Activated B cell treated with CpG ODN at 0.5 μM for 24 hours (primary cell): ENCODE results near the gene GSTP1. TPM values are rescaled to one million over a fixed set of nuclear protein-coding genes. Genes with fewer than 3 reads are reported as not detected.

Experiments used
- ATAC-seq: fragments of 200-7000 bp; cut with Tn5 transposase; one replicate; pipeline ENCODE4 v1.10.0; 2021; ENCODE audit warnings: low read depth, mild to moderate bottlenecking, moderate library complexity
- CTCF ChIA-PET: fragments of 350-600 bp; sonication (Branson Sonifier 250); formaldehyde crosslinking; loops from one replicate; lab custom pipeline; 2021; ENCODE audit warnings: antibody characterized with exemption; lab: Charles Lee
- POLR2A ChIA-PET: fragments of 350-600 bp; sonication (Branson Sonifier 250); formaldehyde crosslinking; loops from one replicate; lab custom pipeline; 2021; ENCODE audit warnings: antibody characterized with exemption; lab: Charles Lee
- DNase-seq: peaks from one replicate; pipeline ENCODE4 v3.0.0; 2022
- H3K27ac Mint-ChIP-seq: one replicate; pipeline ENCODE4 v1.8.0; 2020; ENCODE audit warnings: mixed read lengths
- H3K27me3 Mint-ChIP-seq: one replicate; pipeline ENCODE4 v1.8.0; 2021; ENCODE audit warnings: mixed read lengths
- H3K36me3 Mint-ChIP-seq: one replicate; pipeline ENCODE4 v1.8.0; 2021; ENCODE audit warnings: low read depth, mixed read lengths
- H3K4me1 Mint-ChIP-seq: one replicate; pipeline ENCODE4 v1.8.0; 2021; ENCODE audit warnings: mixed read lengths
- H3K4me3 Mint-ChIP-seq: one replicate; pipeline ENCODE4 v1.8.0; 2020; ENCODE audit warnings: mild to moderate bottlenecking, mixed read lengths
- H3K9me3 Mint-ChIP-seq: one replicate; pipeline ENCODE4 v1.8.0; 2020; ENCODE audit warnings: mixed read lengths
- CTCF ChIP-seq: fragments of 200-600 bp; IDR thresholded peaks from one replicate; pipeline ENCODE4 v1.8.0; 2022; ENCODE audit warnings: antibody characterized with exemption, mild to moderate bottlenecking
- intact Hi-C: fragments of 100-400 bp; cut with micrococcal nuclease; formaldehyde crosslinking; loops from one replicate; pipeline ENCODE4 v1.15.1; 2024
- total RNA-seq: library from RNA; stranded (reverse); gene quantifications from 2 replicates; pipeline ENCODE4 v1.2.3, GENCODE V29; 2022

GSTP1 gene
- total RNA-seq, 1 donor from 2014 or later, result 331 TPM

GRCh38 chr11:67610302-67610868 is 26.8 kb downstream of the GSTP1 start:
- CTCF ChIA-PET, result no interaction called here
- ATAC-seq, result no peak
- DNase-seq, result no peak
- no peak for TF ChIP-seq CTCF
- no peak overlapping the region for H3K4me3 Mint-ChIP-seq
- H3K9me3 Mint-ChIP-seq, result no peaks in the 10 kb centered on the region
- no peak overlapping the region for H3K27ac Mint-ChIP-seq
- peaks cover 47% of the 10 kb centered on the region for H3K36me3 Mint-ChIP-seq
- peaks cover 3% of the 10 kb centered on the region for H3K27me3 Mint-ChIP-seq
- intact Hi-C loops, result loop anchor here (5.0 to 10.0 kb wide), 2 partner anchors 258 to 664 kb away; partner anchors contain the start of genes C11orf24 and POLD4
- POLR2A ChIA-PET, result interaction anchor here (0.9 kb wide), 1 partner anchor 27 kb away, joined by 3 read pairs; the partner anchor contains the start of gene GSTP1
- peaks cover 49% of the 10 kb centered on the region for H3K4me1 Mint-ChIP-seq

GRCh38 chr11:67611165-67611564 is 27.6 kb downstream of the GSTP1 start:
- TF ChIP-seq CTCF, result no peak
- H3K4me3 Mint-ChIP-seq, result no peak overlapping the region
- DNase-seq (no peak), ATAC-seq (no peak)
- H3K4me1 Mint-ChIP-seq, result peaks cover 51% of the 10 kb centered on the region
- POLR2A ChIA-PET, result interaction anchor here (4.2 kb wide), 1 partner anchor 22 kb away, joined by 28 read pairs; no protein-coding TSS in a partner anchor
- CTCF ChIA-PET, result no interaction called here
- H3K36me3 Mint-ChIP-seq, result peaks cover 47% of the 10 kb centered on the region
- H3K9me3 Mint-ChIP-seq, result no peaks in the 10 kb centered on the region
- intact Hi-C loops, result loop anchor here (5.0 to 10.0 kb wide), 2 partner anchors 259 to 664 kb away; partner anchors contain the start of genes C11orf24 and POLD4
- H3K27me3 Mint-ChIP-seq, result no peaks in the 10 kb centered on the region
- no peak overlapping the region for H3K27ac Mint-ChIP-seq

GRCh38 chr11:67611704-67612587 is 28.3 kb downstream of the GSTP1 start:
- POLR2A ChIA-PET, result interaction anchor here (0.8 to 5.7 kb wide), 4 partner anchors 17 to 653 kb away, joined by 3 to 66 read pairs (median 43); partner anchors contain the start of genes GSTP1 and NUDT8
- ATAC-seq, result no peak
- CTCF ChIA-PET, result no interaction called here
- intact Hi-C loops, result loop anchor here (5.0 to 10.0 kb wide), 2 partner anchors 260 to 663 kb away; partner anchors contain the start of genes C11orf24 and POLD4
- peaks cover 47% of the 10 kb centered on the region for H3K36me3 Mint-ChIP-seq
- no peaks in the 10 kb centered on the region for H3K9me3 Mint-ChIP-seq
- no peak for TF ChIP-seq CTCF
- no peak for DNase-seq
- H3K4me1 Mint-ChIP-seq, result peaks cover 53% of the 10 kb centered on the region
- no peak overlapping the region for H3K4me3 Mint-ChIP-seq
- H3K27me3 Mint-ChIP-seq, result no peaks in the 10 kb centered on the region
- H3K27ac Mint-ChIP-seq, result peak overlapping the region; percentile 30

GRCh38 chr11:67612751-67613150 is 29.1 kb downstream of the GSTP1 start:
- no peak overlapping the region for H3K4me3 Mint-ChIP-seq
- H3K9me3 Mint-ChIP-seq, result no peaks in the 10 kb centered on the region
- H3K4me1 Mint-ChIP-seq, result peaks cover 50% of the 10 kb centered on the region
- no peak for DNase-seq
- H3K27ac Mint-ChIP-seq, result peak overlapping the region; percentile 30
- no peaks in the 10 kb centered on the region for H3K27me3 Mint-ChIP-seq
- intact Hi-C loops, result loop anchor here (5.0 to 10.0 kb wide), 2 partner anchors 260 to 662 kb away; partner anchors contain the start of genes C11orf24 and POLD4
- peaks cover 45% of the 10 kb centered on the region for H3K36me3 Mint-ChIP-seq
- POLR2A ChIA-PET, result interaction anchor here (0.8 to 5.7 kb wide), 6 partner anchors 16 to 654 kb away, joined by 3 to 66 read pairs (median 24); partner anchors contain the start of genes GSTP1 and NUDT8
- ATAC-seq, result no peak
- CTCF ChIA-PET, result interaction anchor here (2.6 to 3.6 kb wide), 2 partner anchors 16 to 40 kb away, joined by 12 to 28 read pairs; partner anchors contain the start of gene NUDT8
- TF ChIP-seq CTCF, result no peak
